Measurements from ENCODE around the gene GLOD4. TPM values are rescaled to one million over a fixed set of nuclear protein-coding genes. Genes with fewer than 3 reads are reported as not detected.
"Not testable (repeated sequence)": the region's sequence is repeated elsewhere in the genome, so short reads cannot be mapped to it uniquely, and the experiment has no call there.

Gene GLOD4
- total RNA-seq, 2 donors from 2014 or later = 18.5 to 30.9 TPM

DNA sequence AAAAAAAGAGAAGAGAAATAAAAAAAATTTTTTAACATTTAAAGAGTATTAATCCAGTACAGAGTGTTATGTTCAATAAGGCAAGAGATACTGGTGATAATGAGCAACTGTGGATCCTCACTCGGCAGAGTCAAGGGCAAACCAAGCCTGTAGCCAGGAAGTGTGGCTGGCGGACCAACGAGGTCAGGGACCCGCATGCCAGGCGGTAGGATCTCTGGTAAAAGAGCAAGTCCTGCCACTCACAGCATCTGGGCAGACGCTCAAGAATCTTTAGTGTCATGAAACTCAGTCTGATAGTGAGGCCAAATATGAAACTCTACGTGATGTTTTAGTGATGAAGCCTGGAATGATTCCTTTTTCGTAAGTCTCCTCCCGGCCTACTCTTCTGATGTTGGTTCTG is 21.7 kb downstream of the GLOD4 start:
- no peak for TF ChIP-seq POLR2A (IDR thresholded peaks at IDR 0.05)
- TF ChIP-seq, protein P1, sequence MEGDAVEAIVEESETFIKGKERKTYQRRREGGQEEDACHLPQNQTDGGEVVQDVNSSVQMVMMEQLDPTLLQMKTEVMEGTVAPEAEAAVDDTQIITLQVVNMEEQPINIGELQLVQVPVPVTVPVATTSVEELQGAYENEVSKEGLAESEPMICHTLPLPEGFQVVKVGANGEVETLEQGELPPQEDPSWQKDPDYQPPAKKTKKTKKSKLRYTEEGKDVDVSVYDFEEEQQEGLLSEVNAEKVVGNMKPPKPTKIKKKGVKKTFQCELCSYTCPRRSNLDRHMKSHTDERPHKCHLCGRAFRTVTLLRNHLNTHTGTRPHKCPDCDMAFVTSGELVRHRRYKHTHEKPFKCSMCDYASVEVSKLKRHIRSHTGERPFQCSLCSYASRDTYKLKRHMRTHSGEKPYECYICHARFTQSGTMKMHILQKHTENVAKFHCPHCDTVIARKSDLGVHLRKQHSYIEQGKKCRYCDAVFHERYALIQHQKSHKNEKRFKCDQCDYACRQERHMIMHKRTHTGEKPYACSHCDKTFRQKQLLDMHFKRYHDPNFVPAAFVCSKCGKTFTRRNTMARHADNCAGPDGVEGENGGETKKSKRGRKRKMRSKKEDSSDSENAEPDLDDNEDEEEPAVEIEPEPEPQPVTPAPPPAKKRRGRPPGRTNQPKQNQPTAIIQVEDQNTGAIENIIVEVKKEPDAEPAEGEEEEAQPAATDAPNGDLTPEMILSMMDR (IDR thresholded peaks at IDR 0.05) = no peak
- Histone ChIP-seq H3K36me3 (replicated peaks in 1 of 2; ENCODE audit: insufficient read depth in 1 of 2, low read depth in 2 of 2) (peaks cover 4 to 9% of the 10 kb centered on the region in 2 donors), H3K9me3 (no peaks in the 10 kb centered on the region), H3K27ac (no peak overlapping the region), H3K4me1 (no peaks in the 10 kb centered on the region), H3K4me3 (no peak overlapping the region), H3K27me3 (no peaks in the 10 kb centered on the region)
- intact Hi-C loops (cut with DNase I) = no loop called here
- DNase-seq = no peak
- ATAC-seq = no peak
- WGBS, 2 donors = 88% methylated on average over 9 of the region's 9 CpGs

DNA sequence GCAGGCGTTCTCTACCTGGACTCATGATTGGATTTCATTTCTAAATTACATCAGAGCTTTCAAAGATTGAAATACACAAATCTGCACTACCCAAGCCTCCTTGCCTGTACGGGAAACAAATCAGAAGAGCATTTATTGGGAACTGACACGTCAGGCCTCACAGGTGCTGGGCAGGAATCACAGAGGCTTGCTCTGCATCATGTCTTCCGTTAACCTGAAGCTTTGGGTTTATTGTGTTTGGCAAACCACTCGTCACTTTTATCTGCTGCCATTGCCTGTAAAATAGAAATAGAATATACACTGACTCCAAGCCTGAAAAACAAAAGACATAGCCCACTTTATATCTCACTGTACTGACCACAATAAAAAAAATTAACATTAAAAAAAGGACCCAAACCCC is 22.1 kb downstream of the GLOD4 start:
- no peaks in the 10 kb centered on the region for H3K27me3 ChIP-seq
- WGBS, 2 donors = 84 to 88% methylated on average over 5 of the region's 5 CpGs
- intact Hi-C loops (cut with DNase I) = no loop called here
- H3K4me3 ChIP-seq = no peak overlapping the region
- TF ChIP-seq, protein P1 (IDR thresholded peaks at IDR 0.05) = no peak
- TF ChIP-seq POLR2A (IDR thresholded peaks at IDR 0.05) = no peak
- no peaks in the 10 kb centered on the region for H3K9me3 ChIP-seq
- ATAC-seq (no peak), DNase-seq (no peak)
- peaks cover 4 to 7% of the 10 kb centered on the region in 2 donors for H3K36me3 ChIP-seq (replicated peaks in 1 of 2; ENCODE audit: insufficient read depth in 1 of 2, low read depth in 2 of 2)
- no peaks in the 10 kb centered on the region for H3K4me1 ChIP-seq
- no peak overlapping the region for H3K27ac ChIP-seq

DNA sequence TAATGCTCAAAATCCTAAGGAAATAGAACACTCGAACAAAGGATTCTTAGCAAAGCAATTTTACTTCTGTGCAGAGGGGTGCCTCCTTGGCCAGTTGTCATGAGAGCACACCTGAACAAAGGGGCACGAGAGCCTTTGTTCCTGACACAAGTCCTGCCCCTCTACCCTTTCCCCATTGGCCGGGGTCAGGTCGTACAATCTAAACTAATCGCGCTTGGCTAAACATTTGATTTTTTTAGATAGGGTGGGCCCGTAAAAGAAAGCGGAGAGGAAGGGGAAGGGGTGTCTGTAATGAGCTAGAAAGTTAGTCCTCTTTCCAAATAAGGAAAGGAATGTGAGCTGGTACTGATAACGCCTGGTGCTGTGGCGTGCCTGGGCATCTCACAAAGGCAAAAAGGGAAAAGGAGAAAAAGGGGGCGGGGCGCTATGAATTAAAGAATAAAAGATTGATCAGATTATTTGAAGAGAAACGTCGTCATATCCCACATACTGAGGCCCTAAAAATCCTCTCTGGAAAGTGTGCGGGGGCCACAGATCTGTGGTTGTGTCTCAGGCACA is 26.0 kb downstream of the GLOD4 start:
- H3K4me1 ChIP-seq = peaks cover 11% of the 10 kb centered on the region
- H3K9me3 ChIP-seq; ATAC-seq; H3K36me3 ChIP-seq (replicated peaks in 1 of 2; ENCODE audit: insufficient read depth in 1 of 2, low read depth in 2 of 2); H3K27ac ChIP-seq; intact Hi-C loops (cut with DNase I); DNase-seq; H3K27me3 ChIP-seq; H3K4me3 ChIP-seq: not testable (repeated sequence)
- 59 to 75% methylated on average over 15 of the region's 15 CpGs for WGBS, 2 donors

DNA sequence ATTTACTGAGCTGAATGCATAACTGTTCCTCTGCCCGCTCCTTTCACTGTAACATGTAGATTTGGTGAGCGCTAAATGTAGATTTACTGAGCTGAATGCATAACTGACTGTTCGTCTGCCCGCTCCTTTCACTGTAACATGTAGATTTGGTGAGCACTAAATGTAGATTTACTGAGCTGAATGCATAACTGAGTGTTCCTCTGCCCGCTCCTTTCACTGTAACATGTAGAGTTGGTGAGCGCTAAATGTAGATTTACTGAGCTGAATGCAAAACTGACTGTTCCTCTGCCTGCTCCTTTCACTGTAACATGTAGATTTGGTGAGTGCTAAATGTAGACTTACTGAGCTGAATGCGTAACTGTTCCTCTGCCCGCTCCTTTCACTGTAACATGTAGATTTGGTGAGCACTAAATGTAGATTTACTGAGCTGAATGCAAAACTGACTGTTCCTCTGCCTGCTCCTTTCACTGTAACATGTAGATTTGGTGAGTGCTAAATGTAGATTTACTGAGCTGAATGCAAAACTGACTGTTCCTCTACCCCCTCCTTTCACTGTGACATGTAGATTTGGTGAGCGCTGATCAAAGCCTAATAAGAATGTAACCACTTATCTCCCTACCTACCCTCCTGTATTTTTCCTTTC is 26.6 kb downstream of the GLOD4 start:
- H3K4me1 ChIP-seq = peaks cover 17% of the 10 kb centered on the region
- H3K36me3 ChIP-seq (replicated peaks in 1 of 2; ENCODE audit: insufficient read depth in 1 of 2, low read depth in 2 of 2); DNase-seq; ATAC-seq; H3K9me3 ChIP-seq; H3K27ac ChIP-seq; H3K4me3 ChIP-seq; intact Hi-C loops (cut with DNase I); H3K27me3 ChIP-seq: not testable (repeated sequence)
- 86 to 92% methylated on average over 9 of the region's 9 CpGs for WGBS, 2 donors

DNA sequence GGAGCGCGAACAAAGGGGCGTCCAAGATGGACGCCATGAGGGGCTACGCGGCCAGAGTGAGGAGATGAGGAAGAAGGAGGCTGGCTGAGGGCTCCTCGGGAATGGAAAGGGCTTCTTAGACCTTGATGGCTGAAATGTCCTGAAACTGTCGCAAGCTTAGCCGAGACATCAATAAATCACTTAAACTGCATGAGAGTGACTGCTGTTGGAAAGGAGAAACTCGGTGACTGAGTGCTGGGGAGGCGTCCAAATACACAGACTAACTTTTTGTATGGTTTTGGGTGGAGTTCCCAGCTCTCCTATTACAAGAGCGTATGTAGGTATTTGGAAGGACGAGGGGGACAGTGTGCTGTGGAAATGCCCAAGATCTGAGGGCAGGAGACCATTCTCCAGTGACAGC is 28.7 kb downstream of the GLOD4 start:
- 73% methylated on average over 13 of the region's 13 CpGs for WGBS, 2 donors
- Histone ChIP-seq H3K36me3 (replicated peaks in 1 of 2; ENCODE audit: insufficient read depth in 1 of 2, low read depth in 2 of 2) (no peaks in the 10 kb centered on the region), H3K27ac (no peak overlapping the region), H3K9me3 (no peaks in the 10 kb centered on the region), H3K4me1 (peaks cover 23% of the 10 kb centered on the region), H3K4me3 (no peak overlapping the region), H3K27me3 (no peaks in the 10 kb centered on the region)
- no peak for TF ChIP-seq POLR2A (IDR thresholded peaks at IDR 0.05)
- TF ChIP-seq, protein P1 (IDR thresholded peaks at IDR 0.05) = no peak
- no peak for ATAC-seq
- intact Hi-C loops (cut with DNase I) = no loop called here
- no peak for DNase-seq

Measured in body of pancreas (tissue), 4 donors.